HepG2 (cell line): Measurements from ENCODE around the gene HP1BP3. TPM values are rescaled to one million over a fixed set of nuclear protein-coding genes. Genes with fewer than 3 reads are reported as not detected.

Experiments
- ATAD3A ChIP-seq: sonication (generic); formaldehyde crosslinking; IDR thresholded peaks from 2 replicates; pipeline ENCODE4 v1.4.0; 2020; ENCODE audit warnings: missing genetic modification reagents
- ERF ChIP-seq: IDR thresholded peaks from 2 replicates; pipeline ENCODE4 v1.6.1; 2018; ENCODE audit warnings: missing biosample characterization, missing genetic modification reagents
- HDAC1 ChIP-seq: sonication (generic); formaldehyde crosslinking; IDR thresholded peaks from 2 replicates; pipeline ENCODE4 v1.5.1; 2020; ENCODE audit warnings: mild to moderate bottlenecking, missing genetic modification reagents
- HNRNPH1 ChIP-seq: fragments of 200-400 bp; formaldehyde crosslinking; optimal IDR thresholded peaks from 2 replicates; pipeline ENCODE3; 2017; ENCODE audit warnings: mild to moderate bottlenecking, low read depth, low read length
- LCORL ChIP-seq, 2 experiments: fragments of 450-650 bp in 1 of 2; sonication (generic) in 1 of 2; formaldehyde crosslinking in 1 of 2; IDR thresholded peaks; 2 replicates each; pipeline versions ENCODE4 v1.5.0 to v1.6.1; 2017 to 2020; ENCODE audit warnings: antibody characterized with exemption in 1 of 2, missing genetic modification reagents in 1 of 2
- MLLT10 ChIP-seq: sonication (generic); formaldehyde crosslinking; IDR thresholded peaks from 2 replicates; pipeline ENCODE4 v1.4.0; 2020; ENCODE audit warnings: missing genetic modification reagents
- RFX1 ChIP-seq: fragments of 450-650 bp; IDR thresholded peaks from 2 replicates; pipeline ENCODE4 v1.6.1; 2017
- ZFP90 ChIP-seq: sonication (generic); formaldehyde crosslinking; IDR thresholded peaks from 2 replicates; pipeline ENCODE4 v1.8.0; 2022; ENCODE audit warnings: missing genetic modification reagents, mild to moderate bottlenecking, inconsistent platforms, borderline replicate concordance
- ZNF232 ChIP-seq: sonication (generic); formaldehyde crosslinking; IDR thresholded peaks from 2 replicates; pipeline ENCODE4 v1.4.0; 2020; ENCODE audit warnings: missing genetic modification reagents, borderline replicate concordance
- ZNF282 ChIP-seq: fragments of 450-650 bp; IDR thresholded peaks from 2 replicates; pipeline ENCODE4 v1.6.1; 2018; ENCODE audit not compliant: partially characterized antibody
- ZNF3 ChIP-seq: IDR thresholded peaks from 2 replicates; pipeline ENCODE4 v1.7.0; 2017; ENCODE audit warnings: inconsistent platforms
- ZNF501 ChIP-seq: sonication (generic); formaldehyde crosslinking; IDR thresholded peaks from 2 replicates; pipeline ENCODE4 v1.5.1; 2020; ENCODE audit warnings: mild to moderate bottlenecking, moderate library complexity, missing genetic modification reagents
- ZNF510 ChIP-seq: sonication (generic); formaldehyde crosslinking; IDR thresholded peaks from 2 replicates; pipeline ENCODE4 v1.4.0; 2020; ENCODE audit warnings: low read depth, mild to moderate bottlenecking, missing genetic modification reagents
- ZNF543 ChIP-seq: sonication (generic); formaldehyde crosslinking; IDR thresholded peaks from 2 replicates; pipeline ENCODE4 v1.4.0; 2020; ENCODE audit warnings: mild to moderate bottlenecking, missing genetic modification reagents
- ZNF790 ChIP-seq: sonication (generic); formaldehyde crosslinking; IDR thresholded peaks from 2 replicates; pipeline ENCODE4 v1.8.0; 2022; ENCODE audit warnings: missing genetic modification reagents, mild to moderate bottlenecking, borderline replicate concordance
- ZZZ3 ChIP-seq: sonication (generic); formaldehyde crosslinking; IDR thresholded peaks from 2 replicates; pipeline ENCODE4 v1.4.0; 2020; ENCODE audit warnings: missing genetic modification reagents, mild to moderate bottlenecking, borderline replicate concordance
- polyA plus RNA-seq, 8 experiments: library from polyadenylated mRNA; depleted of rRNA in 3 of 8; stranded (reverse) in 7 of 8; unstranded in 1 of 8; fragments of >200 nt; fragmentation: Illumina TruSeq in 4 of 8; extraction: Trizol in 4 of 8; gene quantifications; 2 replicates each; pipeline versions ENCODE4 v1.2.1 to v1.2.3, GENCODE V29; 2011 to 2016; ENCODE audit warnings: low read depth in 4 of 8, missing spikeins in 1 of 8, mixed read lengths in 1 of 8; ENCODE audit not compliant: insufficient read depth in 1 of 8
- total RNA-seq, 5 experiments: library from RNA; depleted of rRNA; stranded (reverse); fragments of >200 nt; fragmentation: Illumina TruSeq; extraction: Trizol; gene quantifications; 2 replicates each; pipeline ENCODE4 v1.2.3, GENCODE V29; 2016; ENCODE audit warnings: low read depth in 1 of 5
- TF ChIP-seq, protein P1 (sequence below): sonication (generic); formaldehyde crosslinking; IDR thresholded peaks from 2 replicates; pipeline ENCODE4 v1.4.0; 2020; ENCODE audit warnings: missing genetic modification reagents
- TF ChIP-seq, protein P2 (sequence below): sonication (generic); formaldehyde crosslinking; IDR thresholded peaks from 2 replicates; pipeline ENCODE4 v1.4.0; 2020; ENCODE audit warnings: missing genetic modification reagents
- TF ChIP-seq, protein P3 (sequence below): sonication (generic); formaldehyde crosslinking; conservative IDR thresholded peaks from 2 replicates; pipeline ENCODE4 v1.8.0; 2022; ENCODE audit warnings: low read depth, missing genetic modification reagents
- TF ChIP-seq, protein P4 (sequence below): sonication (generic); formaldehyde crosslinking; IDR thresholded peaks from 2 replicates; pipeline ENCODE4 v1.9.0; 2021; ENCODE audit warnings: missing genetic modification reagents, mild to moderate bottlenecking, borderline replicate concordance

The HP1BP3 gene
- total and polyA plus RNA-seq, 2 of the 13 experiments (the other 11 are each of a cell fraction or from before 2014, with no cell fraction given), result 98.5 to 137 TPM

- TF ChIP-seq, protein P1, sequence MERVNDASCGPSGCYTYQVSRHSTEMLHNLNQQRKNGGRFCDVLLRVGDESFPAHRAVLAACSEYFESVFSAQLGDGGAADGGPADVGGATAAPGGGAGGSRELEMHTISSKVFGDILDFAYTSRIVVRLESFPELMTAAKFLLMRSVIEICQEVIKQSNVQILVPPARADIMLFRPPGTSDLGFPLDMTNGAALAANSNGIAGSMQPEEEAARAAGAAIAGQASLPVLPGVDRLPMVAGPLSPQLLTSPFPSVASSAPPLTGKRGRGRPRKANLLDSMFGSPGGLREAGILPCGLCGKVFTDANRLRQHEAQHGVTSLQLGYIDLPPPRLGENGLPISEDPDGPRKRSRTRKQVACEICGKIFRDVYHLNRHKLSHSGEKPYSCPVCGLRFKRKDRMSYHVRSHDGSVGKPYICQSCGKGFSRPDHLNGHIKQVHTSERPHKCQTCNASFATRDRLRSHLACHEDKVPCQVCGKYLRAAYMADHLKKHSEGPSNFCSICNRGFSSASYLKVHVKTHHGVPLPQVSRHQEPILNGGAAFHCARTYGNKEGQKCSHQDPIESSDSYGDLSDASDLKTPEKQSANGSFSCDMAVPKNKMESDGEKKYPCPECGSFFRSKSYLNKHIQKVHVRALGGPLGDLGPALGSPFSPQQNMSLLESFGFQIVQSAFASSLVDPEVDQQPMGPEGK (CRISPR knock-in tag), result peak; percentile 82; the same call in 1 of the 2 replicates
- TF ChIP-seq ATAD3A (CRISPR knock-in tag) (no peak), ERF (peak; percentile 82), ZZZ3 (CRISPR knock-in tag) (no peak), MLLT10 (CRISPR knock-in tag) (0 out of 2 replicates have a peak, but pooled peaks have one; percentile 65), RFX1 (no peak), LCORL (IDR thresholded peaks at IDR 0.05) (no peak), LCORL (CRISPR knock-in tag; IDR thresholded peaks at IDR 0.05) (peak; percentile 21; the same call in 1 of the 2 replicates), ZNF543 (CRISPR knock-in tag) (no peak), ZFP90 (CRISPR knock-in tag) (peak; percentile 52; the same call in 1 of the 2 replicates), ZNF501 (CRISPR knock-in tag) (no peak; the same call in 1 of the 2 replicates), ZNF510 (no peak), ZNF282 (no peak), ZNF232 (CRISPR knock-in tag) (peak; percentile 67; the same call in 1 of the 2 replicates), ZNF3 (CRISPR knock-in tag) (no peak), HNRNPH1 (no peak), ZNF790 (CRISPR knock-in tag) (peak; percentile 43; the same call in 1 of the 2 replicates), HDAC1 (CRISPR knock-in tag) (peak; percentile 59; the same call in 1 of the 2 replicates)
- TF ChIP-seq, protein P2, sequence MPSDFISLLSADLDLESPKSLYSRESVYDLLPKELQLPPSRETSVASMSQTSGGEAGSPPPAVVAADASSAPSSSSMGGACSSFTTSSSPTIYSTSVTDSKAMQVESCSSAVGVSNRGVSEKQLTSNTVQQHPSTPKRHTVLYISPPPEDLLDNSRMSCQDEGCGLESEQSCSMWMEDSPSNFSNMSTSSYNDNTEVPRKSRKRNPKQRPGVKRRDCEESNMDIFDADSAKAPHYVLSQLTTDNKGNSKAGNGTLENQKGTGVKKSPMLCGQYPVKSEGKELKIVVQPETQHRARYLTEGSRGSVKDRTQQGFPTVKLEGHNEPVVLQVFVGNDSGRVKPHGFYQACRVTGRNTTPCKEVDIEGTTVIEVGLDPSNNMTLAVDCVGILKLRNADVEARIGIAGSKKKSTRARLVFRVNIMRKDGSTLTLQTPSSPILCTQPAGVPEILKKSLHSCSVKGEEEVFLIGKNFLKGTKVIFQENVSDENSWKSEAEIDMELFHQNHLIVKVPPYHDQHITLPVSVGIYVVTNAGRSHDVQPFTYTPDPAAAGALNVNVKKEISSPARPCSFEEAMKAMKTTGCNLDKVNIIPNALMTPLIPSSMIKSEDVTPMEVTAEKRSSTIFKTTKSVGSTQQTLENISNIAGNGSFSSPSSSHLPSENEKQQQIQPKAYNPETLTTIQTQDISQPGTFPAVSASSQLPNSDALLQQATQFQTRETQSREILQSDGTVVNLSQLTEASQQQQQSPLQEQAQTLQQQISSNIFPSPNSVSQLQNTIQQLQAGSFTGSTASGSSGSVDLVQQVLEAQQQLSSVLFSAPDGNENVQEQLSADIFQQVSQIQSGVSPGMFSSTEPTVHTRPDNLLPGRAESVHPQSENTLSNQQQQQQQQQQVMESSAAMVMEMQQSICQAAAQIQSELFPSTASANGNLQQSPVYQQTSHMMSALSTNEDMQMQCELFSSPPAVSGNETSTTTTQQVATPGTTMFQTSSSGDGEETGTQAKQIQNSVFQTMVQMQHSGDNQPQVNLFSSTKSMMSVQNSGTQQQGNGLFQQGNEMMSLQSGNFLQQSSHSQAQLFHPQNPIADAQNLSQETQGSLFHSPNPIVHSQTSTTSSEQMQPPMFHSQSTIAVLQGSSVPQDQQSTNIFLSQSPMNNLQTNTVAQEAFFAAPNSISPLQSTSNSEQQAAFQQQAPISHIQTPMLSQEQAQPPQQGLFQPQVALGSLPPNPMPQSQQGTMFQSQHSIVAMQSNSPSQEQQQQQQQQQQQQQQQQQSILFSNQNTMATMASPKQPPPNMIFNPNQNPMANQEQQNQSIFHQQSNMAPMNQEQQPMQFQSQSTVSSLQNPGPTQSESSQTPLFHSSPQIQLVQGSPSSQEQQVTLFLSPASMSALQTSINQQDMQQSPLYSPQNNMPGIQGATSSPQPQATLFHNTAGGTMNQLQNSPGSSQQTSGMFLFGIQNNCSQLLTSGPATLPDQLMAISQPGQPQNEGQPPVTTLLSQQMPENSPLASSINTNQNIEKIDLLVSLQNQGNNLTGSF (CRISPR knock-in tag), result no peak; the same call in none of the 2 replicates
- TF ChIP-seq, protein P3, sequence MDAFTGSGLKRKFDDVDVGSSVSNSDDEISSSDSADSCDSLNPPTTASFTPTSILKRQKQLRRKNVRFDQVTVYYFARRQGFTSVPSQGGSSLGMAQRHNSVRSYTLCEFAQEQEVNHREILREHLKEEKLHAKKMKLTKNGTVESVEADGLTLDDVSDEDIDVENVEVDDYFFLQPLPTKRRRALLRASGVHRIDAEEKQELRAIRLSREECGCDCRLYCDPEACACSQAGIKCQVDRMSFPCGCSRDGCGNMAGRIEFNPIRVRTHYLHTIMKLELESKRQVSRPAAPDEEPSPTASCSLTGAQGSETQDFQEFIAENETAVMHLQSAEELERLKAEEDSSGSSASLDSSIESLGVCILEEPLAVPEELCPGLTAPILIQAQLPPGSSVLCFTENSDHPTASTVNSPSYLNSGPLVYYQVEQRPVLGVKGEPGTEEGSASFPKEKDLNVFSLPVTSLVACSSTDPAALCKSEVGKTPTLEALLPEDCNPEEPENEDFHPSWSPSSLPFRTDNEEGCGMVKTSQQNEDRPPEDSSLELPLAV (CRISPR knock-in tag), result no peak
- TF ChIP-seq, protein P4, sequence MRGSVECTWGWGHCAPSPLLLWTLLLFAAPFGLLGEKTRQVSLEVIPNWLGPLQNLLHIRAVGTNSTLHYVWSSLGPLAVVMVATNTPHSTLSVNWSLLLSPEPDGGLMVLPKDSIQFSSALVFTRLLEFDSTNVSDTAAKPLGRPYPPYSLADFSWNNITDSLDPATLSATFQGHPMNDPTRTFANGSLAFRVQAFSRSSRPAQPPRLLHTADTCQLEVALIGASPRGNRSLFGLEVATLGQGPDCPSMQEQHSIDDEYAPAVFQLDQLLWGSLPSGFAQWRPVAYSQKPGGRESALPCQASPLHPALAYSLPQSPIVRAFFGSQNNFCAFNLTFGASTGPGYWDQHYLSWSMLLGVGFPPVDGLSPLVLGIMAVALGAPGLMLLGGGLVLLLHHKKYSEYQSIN (CRISPR knock-in tag), result no peak
These were observed 666 bp downstream of the HP1BP3 start (continued) for GRCh38 chr1:20786253-20787028.
